IPS DF 4.7 (cell line): ENCODE data around the gene FAM13A.

Experiments
- DNase-seq: peaks from one replicate; pipeline ENCODE4 v3.0.0-alpha.2; 2013; ENCODE audit warnings: low spot score; ENCODE audit errors: extremely low read depth

Gene FAM13A

DNA sequence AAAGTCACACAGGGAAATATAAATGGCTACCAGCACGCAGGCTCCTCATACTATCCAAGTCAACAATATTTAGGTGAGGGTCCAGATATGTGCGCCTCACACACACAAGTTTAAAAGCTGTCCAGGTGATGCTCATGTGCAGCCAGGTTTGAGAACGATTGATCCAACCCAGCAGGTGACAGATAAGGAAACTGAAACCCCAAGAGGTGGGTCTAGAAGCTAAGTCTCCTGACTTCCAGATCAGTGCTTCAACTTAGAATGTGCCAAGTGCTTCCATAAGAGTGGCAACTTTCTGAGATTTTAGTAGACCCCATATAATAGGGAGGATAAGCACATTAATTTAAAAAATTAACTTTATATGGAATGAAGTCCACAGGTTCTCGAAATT lies 304.9 kb downstream of the FAM13A start:
- DNase-seq: no peak

DNA sequence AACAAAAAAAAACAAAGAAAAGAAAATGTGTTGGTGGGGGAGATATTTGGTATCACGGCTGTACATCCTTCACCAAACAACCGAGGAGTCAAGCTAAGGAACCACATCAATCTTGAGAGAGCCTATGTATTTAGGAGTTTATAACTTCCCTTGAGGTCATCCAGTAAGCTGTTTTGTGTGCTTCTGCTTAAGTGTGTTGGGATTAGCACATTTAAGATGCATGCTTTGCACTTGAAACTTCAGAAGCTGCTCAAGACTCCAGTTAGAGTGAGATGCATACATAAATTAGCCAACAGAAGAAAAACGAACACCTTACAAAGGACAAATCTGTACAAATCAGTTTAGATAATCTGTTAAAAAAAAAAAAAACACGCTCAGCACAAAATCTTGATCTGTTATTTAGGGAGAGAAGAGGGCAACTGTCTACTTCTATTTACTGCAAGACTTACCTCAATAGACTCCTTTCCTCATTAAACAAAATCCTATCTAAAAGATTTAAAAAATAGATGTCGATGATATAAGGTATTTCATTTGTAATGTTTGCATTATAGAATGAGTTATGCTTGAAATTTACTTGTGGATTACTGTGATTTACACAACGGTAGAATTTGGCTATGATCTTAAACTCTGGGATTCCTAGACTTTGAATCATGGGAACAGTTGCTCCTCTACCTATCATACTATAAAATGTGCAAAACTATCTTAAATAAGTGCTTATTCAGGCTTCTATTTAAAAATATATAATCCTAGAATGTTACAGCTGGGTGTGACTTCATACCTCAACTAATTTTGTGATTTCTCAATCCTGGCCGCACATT lies 305.5 kb downstream of the FAM13A start:
- no peak for DNase-seq

DNA sequence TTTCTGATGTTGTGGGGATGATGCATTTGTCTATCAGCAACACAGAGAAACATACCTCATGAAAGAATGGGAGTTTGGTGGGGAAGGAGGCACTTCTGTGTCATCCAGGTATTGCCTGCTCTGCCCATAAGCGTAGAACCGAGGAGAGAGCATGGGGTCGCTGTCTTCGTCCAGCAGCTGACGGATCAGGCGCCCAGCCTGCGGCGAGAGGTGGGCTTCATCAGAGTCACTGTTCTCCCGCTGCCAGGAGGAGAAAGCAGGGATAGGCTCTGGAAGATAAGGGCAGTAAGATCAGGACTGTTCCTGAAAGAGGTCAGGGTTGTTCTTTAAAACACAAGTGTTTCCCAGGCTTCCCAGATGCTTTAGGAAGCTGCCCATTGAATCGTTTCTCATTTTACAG lies 306.6 kb downstream of the FAM13A start:
- no peak for DNase-seq

DNA sequence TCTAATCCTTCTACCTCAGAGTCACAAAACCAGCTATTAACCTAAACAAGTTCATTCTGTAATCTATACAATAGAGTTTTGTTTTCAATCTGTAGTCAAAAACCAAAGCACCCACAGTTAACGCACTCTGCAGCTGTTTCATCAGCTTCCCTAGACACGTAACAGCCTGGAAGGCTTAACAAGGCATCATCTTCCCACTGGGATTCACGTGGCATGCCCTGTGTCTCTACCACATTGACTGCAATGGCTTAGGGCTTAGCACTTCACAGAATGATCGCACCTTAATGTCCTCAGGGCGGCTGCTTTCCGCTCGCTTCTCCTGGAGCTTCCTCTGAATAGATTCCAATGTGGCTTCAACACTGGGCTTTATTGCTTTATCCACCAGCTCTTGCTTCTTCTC lies 309.6 kb downstream of the FAM13A start:
- DNase-seq: no peak

DNA sequence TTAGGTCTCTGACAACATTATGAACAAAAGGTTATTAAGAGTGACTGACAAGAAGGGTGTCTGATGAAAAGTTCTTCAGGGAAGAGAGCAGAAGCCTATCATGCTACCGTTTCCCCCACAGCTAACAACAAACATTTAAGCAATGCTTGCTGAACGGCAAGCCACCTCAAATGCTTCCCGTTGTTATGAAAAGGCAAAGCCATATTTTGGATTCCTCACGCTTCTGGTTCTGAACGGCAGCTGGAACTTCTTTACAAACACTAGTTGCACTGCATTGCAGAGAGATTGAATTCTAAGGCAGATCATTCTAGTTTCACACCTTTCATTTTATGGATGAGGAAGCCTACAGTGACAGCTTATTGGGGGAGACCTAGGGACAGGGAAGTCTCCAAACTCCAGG lies 310.8 kb downstream of the FAM13A start:
- DNase-seq: no peak

DNA sequence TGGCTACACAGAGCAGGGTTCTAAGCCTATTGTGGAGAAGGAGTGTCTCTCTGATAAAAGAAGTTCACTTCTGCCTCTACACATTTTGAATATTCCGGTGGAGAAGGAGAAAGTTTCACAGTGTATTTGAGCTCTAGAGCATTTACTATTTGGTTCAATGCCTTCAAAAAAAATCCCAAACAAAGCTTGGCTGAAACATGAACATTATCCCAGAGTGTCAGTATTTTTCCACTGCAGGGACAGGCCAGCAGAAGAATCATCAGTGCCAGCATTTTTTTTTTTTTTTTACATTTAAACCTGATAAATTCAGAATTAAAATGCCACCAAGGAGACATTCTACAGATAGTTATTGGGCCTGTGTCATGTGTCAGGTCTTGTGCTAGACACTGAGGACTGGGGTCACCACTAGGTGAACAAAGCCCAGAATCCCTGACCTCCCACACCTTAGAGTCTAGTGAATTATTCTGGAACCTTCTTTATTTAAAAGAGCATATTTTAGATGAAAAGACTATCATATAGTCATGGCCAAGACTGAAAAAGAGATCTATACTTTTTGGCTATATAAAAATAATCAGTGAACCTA lies 311.3 kb downstream of the FAM13A start:
- no peak for DNase-seq

DNA sequence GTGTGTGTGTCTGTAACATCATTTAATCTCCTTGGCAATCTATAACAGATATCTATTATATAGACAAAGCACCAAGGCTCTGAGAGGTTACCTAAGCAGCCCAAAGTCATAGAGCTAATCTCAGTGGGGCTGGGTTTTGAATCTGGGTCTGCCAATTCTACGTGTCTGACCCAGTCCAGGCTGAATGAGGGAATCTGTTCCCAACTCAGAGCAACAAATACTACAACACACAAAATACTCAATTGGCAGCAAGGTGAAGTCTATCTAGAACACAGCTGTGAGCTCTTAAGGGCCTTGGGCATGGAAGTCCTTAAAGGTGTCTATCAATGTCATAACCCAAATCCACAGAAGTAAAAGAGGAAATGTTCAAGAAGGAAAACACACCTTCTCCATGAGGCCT lies 311.8 kb downstream of the FAM13A start:
- DNase-seq: no peak

DNA sequence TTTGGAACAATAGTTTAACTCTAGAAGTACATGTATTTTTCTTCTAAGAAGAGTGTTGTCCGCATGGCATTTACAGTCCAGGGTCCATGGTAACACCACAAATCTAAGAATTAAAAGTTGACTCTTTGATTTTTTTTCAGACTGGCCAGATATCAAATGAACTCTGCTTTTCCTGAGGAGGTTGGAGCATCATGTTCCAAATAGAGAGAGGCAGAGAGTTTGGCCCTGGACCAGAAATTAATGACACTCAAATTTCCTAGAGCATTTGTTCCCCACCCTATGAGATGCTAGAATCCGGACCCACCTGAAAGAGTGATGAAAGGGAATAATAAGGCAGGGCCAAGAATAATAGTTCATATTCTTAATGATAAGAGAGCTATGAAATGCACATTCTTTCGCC lies 312.4 kb downstream of the FAM13A start:
- no peak for DNase-seq

DNA sequence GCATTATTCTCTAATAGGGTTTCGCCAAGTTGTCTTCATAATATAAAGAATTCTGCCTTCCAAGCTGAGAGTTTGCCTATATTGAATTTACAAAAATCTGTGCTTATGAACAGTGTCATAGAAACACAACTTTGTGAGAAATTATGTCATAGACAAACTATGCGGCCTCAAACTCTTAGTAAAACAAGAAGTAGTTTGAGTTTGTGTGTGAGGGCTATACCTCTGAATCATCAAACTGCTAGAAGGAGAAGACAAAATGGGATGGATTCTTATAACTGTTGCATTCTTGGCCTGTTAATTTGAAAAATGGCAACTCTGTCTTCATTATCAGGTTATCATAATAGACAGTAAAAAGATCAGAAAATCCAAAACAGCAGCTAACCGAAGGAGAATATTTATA lies 313.3 kb downstream of the FAM13A start:
- no peak for DNase-seq

DNA sequence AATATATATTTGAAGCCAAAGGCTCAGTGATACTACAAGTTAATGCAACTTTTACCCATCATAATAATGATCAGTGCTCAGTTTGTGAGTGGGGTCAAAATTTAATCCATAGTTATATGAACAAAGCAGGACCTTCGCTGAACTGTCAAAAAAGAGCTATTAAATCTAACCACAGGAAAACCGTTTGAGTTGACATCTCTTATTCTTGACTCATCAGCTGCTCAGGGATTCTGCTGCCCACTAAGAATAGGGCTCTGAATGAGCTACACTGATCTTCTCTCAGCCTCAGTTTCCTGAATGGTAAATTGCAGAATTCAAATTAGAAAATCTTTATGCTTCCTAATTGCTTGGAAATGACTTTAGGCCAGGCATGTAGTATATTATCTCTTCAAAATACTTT lies 314.4 kb downstream of the FAM13A start:
- no peak for DNase-seq

DNA sequence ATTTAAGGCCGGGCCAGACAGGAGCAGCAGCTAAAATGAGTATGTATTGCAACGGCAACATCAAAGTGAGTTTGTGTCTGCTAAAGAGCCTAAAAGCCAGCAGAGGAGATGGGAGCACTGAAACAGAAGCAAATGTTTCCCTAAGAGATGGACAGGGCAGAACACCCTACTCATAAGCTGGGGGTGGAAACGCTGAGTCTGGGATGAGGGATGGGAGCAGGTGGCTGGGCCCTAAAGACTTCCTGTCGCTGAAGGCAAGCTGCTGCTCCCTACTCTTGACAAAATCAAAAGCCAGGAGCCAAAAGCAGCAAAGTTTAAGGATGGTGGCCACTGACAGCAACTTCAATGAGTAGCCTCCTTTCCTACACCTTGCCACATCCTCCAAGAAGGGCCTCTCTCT lies 318.8 kb downstream of the FAM13A start:
- no peak for DNase-seq

DNA sequence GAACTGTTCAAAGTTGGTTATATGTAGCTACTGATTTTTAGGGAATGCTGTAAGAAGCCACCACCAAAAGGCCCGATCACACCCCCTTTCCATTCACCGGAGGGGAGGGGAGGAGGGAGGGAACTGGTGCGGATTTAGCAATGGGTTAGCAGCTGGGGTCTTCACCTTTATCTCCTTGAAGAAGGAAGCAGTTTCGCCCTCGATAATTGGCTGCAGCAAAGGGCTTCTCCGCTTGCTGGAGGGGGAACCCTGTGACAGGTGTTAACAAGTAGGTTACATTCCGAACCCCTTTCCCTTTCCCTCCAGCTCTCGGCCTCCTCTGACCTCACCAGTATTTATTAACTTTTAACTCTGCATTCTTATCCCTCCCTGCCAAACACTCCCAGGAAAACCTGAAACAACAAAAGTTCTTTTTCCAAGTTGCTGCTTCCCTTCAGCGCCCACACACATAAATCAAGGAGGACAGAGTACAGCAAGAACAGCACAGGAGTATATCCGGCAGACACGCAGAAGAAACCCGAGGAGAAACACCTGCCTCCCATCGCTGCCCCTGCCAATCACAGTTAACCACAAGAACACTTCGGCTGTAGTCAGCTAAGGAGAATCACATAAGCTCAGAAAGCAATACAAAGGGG lies 319.6 kb downstream of the FAM13A start:
- no peak for DNase-seq

DNA sequence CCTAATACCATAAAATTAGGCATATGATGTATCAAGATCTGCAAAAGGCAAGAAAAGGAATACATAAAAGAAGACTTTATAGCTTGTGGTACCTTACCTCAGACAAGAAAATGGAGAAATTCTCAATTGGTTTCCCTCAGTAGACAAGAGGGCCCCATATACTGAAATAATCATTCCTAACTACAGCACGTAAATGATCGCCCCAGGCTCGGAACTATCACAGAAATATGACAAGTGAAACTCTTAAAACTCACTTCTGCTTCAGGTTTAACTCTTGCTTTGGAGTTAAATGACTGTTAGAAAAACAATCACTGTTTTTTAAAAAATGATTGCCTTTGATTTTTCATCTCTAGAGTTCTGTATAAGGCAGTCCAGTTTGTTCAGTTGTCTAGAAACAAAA lies 320.7 kb downstream of the FAM13A start:
- no peak for DNase-seq

DNA sequence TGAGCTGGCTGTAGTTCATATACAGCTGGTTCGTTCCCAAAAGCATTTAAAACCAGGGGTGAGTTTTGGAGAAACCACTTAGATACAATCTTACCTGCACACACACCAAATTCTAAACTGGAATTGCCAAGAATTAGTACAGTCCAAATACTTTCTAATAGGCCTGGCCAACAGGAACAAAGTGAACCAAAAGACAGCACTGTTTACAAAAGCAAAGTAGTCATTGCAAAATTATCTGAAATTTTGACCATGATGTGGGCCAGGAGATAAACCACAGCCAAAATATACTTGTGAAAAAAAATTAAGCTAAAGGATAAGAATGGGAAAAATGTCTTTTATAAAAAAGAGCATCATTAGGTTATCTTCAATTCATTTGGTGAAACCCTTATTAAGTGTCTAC lies 321.4 kb downstream of the FAM13A start:
- no peak for DNase-seq

DNA sequence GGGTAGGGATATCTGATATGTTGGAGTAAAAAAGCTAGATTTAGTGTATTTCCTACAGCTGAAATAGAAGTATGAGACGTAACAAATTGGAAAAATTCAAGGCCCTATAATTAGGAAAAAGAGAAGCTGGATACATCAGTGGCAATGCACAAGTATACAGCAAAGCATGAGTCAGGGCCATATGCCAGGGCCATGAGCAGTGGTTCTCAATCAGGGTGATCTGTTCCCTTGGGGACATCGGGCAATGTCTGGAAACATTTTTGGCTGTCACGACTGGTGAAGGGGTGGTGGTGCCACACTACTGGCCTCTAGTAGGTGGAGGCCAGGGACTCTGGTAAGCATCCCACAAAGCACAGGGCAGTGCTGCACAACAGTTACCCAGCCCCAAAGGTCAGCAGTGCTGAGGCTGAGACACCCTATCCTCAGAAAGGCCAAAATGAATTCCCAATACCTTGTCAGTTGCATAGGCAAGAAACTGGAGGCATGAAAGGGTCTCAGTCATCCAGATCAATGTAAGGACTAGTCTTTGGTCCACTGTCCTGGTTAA lies 322.5 kb downstream of the FAM13A start:
- DNase-seq: no peak

DNA sequence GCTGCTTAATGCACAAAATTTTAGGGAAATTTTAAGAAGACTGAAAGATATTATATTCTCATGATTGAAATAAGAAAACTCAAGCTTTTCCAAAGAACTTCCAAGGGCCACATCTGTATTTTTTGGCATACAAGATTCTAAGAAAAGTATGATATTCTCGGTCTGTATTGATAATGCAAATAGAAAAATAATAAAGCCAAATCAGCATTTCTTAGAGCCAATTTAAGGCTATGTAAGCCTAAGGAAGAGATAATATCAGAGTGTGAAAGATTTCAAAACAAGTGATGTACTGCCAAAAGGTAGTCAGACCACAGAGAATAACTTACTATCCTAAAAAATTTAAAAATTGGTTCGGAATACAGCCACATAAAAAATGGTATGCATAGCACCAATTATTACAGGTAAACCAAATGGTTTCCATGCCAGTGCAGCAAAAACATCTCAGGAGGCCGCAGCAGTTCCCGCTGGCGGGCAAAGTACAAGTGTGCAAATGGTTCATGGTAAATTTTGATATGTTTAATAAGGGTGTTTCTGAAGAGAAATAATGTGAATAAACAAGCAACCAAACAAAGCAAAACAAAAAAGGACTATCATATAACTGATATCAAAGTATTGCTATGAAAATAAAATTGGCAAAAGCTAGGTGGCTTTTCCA lies 324.1 kb downstream of the FAM13A start:
- DNase-seq: no peak

DNA sequence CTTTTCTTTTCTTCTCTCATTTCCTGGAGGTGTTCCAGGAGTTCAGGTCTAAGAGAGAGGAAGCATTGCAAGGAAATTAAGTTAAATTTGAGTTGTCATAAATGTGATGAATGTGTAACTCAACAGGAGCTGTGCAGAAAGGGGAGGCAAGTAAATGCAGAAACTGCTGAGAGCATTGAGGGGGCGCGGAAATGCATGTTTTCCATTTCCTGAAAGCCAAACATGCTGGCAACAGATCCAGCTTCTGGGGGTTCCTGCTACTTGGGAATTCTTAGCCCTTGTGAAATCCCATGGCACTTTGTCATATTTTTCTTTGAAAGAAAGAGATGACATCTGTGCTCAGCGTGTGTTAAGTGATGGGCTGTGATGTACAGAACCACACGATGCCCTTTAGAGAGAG lies 325.6 kb downstream of the FAM13A start:
- DNase-seq: no peak

DNA sequence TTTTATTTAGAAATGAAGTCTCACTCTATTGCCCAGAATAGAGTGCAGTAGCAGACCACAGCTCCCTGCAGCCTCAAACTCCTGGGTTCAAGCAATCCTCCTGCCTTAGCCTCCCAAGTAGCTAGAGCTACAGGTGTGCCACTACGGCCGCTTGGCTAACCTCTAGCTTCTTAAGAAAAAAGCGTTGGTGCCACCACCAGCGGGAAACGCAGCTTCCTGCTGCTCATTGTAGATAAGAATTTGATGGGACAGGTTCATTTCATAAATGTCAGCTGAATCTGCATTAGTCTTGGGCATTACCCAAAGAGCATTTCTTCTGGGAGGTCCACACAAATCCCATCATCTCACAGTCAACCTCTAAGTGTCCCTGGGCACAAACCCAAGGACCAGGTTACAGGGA lies 326.2 kb downstream of the FAM13A start:
- no peak for DNase-seq

DNA sequence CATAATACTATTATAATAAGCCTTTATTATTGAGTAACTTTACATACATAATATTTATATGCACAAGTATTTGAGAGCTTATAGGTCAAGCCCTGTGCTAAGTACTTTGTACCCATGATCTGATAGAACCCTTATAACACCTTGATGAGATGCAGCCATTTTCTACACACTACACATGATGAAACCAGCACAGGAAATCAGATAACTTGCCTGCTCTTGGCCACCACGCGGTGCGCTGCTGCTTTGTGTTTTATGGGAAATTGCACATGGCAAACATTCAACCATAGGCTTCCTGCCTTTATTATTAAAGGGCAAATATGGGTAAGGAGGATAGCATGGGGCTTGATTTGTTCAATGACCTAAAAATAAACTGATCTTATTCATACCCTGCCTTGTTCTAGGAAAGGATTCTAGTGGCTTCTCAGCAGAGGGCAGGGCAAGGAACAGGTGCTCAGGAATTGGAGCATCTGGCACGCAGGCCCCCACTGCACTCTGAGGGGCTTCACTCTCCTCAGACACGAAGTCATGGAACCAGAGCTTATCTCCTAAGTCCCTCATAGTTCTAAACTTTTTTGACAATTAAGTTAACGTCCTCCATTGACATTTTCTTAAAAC lies 327.7 kb downstream of the FAM13A start:
- DNase-seq: no peak

DNA sequence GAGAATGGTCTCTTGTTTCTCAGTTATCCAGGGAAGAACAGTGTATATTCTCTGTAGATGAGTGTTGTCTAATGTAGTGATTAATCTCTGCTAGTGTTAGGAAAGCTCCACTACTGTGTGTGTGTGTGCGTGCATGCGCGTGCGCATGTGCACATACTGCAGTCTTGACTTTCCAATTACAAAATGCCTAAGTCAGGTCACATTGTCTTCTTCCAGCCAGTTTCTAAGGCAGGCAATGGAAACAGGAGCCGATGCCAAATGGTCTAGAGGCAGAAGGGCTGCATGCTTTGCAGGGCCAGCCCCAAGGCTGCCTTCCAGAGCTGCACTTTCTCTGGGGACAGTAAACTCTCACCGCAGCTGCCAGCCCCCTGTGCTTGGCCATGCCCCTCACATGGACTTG lies 328.8 kb downstream of the FAM13A start:
- no peak for DNase-seq

DNA sequence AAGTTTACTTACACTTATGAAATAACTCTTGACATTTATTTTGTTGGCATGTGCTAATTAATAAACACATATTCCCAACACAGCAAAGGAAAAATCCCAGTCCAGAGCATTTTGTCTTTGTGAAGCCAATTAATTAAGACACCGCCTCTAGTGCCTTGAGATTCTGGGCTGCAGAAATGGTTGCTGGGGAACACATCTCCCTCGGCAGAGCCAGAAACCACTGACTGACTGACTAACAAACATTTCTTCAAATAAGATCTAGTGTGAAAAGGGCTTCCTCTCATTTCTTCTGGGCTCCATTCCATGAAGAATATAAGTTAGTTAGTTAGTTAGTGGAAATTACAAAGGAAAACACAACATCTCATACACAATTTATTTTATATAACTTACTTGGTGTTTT lies 331.0 kb downstream of the FAM13A start:
- DNase-seq: no peak

DNA sequence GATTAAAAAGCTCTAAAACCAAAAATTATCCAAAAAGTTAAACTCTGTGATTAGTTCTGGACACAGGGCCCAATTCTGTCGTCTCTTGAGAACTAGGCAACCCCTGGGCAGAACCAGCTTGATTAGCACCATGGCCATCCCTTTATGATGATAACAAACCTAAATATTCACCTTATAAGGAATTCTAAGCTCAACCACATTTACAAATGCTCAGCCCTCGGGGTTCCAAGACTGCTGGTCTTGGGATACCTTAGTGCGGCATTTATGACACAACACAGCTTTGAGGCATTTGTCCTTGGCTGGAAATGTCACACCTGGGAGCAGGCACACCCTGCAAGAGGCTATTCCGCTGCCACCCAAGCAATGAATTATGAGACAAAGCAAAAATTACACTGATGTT lies 331.8 kb downstream of the FAM13A start:
- no peak for DNase-seq
